Measurements from ENCODE around the gene MTHFSD. TPM values are rescaled to one million over a fixed set of nuclear protein-coding genes. Genes with fewer than 3 reads are reported as not detected.

The MTHFSD gene
- total RNA-seq, 1 donor from 2014 or later: 35.0 TPM

DNA sequence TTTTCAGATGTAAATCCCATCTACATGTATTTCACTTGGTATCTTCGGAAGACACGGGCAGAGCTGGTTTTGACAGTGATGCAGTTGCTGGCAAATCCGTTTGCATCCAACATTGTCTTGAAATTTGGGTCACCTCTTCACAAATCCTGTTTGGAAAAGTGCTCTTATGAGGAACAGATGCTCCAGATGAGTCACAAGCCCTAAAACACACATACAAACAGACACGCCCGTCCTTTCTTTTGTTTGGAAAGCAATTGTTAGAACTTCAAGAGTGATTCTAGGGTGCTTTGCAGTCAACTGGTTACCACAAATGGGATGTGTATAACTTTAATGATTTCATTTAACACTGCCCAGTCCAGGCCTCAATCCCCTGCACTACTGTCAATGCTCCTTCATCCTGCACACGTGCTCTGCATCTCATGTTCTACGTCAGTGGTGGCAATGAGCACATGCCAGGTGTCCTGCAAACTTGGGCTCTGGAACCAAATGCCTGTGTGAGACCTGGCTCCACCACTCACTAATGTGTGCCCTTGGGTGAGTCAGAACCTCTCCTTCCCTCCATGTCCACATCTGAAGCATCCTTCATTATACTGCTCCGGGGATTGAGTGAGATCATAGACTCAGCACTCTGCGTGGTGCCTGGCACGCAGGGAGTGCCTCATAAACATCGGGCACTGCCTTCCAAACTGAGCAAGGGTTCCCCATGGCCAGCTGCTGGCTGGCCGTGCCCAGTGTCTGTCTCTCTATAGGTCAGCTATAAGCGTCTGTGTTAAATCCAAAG lies 64.0 kb downstream of the MTHFSD start:
- no peak overlapping the region for H3K4me3 Mint-ChIP-seq
- H3K27me3 Mint-ChIP-seq: peaks cover 69% of the 10 kb centered on the region
- POLR2A ChIA-PET: no interaction called here
- H3K4me1 Mint-ChIP-seq: no peaks in the 10 kb centered on the region
- no peak overlapping the region for H3K27ac Mint-ChIP-seq
- H3K36me3 Mint-ChIP-seq (ENCODE audit: low read depth): no peaks in the 10 kb centered on the region
- ATAC-seq (ENCODE audit: low read depth) (no peak), DNase-seq (no peak)
- intact Hi-C loops (cut with micrococcal nuclease): no loop called here
- no peaks in the 10 kb centered on the region for H3K9me3 Mint-ChIP-seq
- TF ChIP-seq, protein P1, sequence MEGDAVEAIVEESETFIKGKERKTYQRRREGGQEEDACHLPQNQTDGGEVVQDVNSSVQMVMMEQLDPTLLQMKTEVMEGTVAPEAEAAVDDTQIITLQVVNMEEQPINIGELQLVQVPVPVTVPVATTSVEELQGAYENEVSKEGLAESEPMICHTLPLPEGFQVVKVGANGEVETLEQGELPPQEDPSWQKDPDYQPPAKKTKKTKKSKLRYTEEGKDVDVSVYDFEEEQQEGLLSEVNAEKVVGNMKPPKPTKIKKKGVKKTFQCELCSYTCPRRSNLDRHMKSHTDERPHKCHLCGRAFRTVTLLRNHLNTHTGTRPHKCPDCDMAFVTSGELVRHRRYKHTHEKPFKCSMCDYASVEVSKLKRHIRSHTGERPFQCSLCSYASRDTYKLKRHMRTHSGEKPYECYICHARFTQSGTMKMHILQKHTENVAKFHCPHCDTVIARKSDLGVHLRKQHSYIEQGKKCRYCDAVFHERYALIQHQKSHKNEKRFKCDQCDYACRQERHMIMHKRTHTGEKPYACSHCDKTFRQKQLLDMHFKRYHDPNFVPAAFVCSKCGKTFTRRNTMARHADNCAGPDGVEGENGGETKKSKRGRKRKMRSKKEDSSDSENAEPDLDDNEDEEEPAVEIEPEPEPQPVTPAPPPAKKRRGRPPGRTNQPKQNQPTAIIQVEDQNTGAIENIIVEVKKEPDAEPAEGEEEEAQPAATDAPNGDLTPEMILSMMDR (IDR thresholded peaks at IDR 0.05): no peak
- CTCF ChIA-PET: no interaction called here

DNA sequence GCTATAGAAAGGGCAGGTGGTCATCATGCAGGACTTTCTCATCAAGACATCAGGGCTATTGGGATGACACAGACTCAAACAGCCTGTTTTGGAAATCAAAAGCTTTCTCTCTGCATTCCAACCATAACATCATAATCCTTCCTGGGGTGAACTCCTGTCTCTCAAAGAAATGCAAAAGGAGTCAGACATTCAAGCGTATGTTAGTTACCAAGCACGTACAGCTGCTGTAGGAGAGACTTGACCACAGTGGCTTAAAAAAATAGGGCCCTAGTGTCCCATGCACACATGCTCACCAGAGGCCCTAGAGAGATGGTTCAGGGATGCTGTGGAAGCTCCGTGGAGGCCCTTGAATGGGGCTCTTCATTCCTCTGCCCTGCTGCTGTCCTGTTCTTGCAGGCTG lies 69.3 kb downstream of the MTHFSD start:
- intact Hi-C loops (cut with micrococcal nuclease): no loop called here
- Mint-ChIP-seq H3K4me1 (no peaks in the 10 kb centered on the region), H3K4me3 (no peak overlapping the region), H3K27ac (no peak overlapping the region), H3K36me3 (ENCODE audit: low read depth) (no peaks in the 10 kb centered on the region), H3K9me3 (peaks cover 11% of the 10 kb centered on the region), H3K27me3 (peaks cover 47% of the 10 kb centered on the region)
- POLR2A ChIA-PET: no interaction called here
- ATAC-seq (ENCODE audit: low read depth) (no peak), DNase-seq (no peak)
- TF ChIP-seq, protein P1 (IDR thresholded peaks at IDR 0.05): no peak
- CTCF ChIA-PET: no interaction called here

DNA sequence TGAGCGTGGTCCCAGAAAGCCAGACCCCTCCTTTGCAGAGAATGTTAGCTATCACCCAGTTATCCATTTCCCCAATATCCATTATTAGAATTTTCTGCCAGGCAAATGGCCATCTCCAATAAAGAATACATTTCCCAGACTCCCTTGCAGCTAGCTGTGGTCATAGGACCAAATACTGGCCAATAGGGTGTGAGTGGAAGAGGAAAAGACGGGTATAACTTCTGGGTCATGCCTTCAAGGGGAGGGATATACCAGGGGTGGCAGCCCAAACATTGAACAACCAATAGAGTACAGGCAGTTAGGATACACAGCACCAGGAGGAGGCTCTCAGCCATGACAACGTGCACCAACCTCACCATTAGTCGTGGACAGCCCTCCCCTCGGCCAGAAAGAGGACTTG lies 70.8 kb downstream of the MTHFSD start:
- H3K27me3 Mint-ChIP-seq: peaks cover 38% of the 10 kb centered on the region
- H3K27ac Mint-ChIP-seq: no peak overlapping the region
- H3K4me1 Mint-ChIP-seq: no peaks in the 10 kb centered on the region
- intact Hi-C loops (cut with micrococcal nuclease): no loop called here
- no peak for ATAC-seq (ENCODE audit: low read depth)
- no peak for DNase-seq
- CTCF ChIA-PET: no interaction called here
- no peaks in the 10 kb centered on the region for H3K36me3 Mint-ChIP-seq (ENCODE audit: low read depth)
- no peak overlapping the region for H3K4me3 Mint-ChIP-seq
- TF ChIP-seq, protein P1 (IDR thresholded peaks at IDR 0.05): no peak
- peaks cover 11% of the 10 kb centered on the region for H3K9me3 Mint-ChIP-seq
- POLR2A ChIA-PET: no interaction called here

DNA sequence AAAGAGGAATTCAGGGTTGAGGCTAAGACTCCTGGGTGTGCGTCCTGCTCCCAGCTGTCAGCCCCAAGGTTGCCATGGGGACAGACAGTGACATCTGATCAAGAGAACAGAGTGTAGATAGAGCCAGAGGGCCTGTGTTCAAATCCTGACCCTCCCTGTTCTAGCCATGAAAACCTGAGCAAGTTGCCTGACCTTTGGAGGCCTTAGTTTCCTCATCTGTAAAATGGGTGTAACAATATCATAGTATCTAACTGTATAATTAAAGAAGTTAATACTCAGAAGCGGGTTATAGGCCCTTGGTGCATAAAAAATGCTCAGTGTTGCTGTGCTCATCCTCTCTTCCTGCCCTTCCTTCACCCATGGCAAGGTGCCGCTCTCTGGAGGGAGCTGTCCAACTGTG lies 73.4 kb downstream of the MTHFSD start:
- TF ChIP-seq, protein P1 (IDR thresholded peaks at IDR 0.05): no peak
- Mint-ChIP-seq H3K27me3 (peaks cover 45% of the 10 kb centered on the region), H3K4me3 (no peak overlapping the region), H3K27ac (no peak overlapping the region), H3K9me3 (peaks cover 11% of the 10 kb centered on the region), H3K4me1 (no peaks in the 10 kb centered on the region), H3K36me3 (ENCODE audit: low read depth) (no peaks in the 10 kb centered on the region)
- CTCF ChIA-PET: no interaction called here
- intact Hi-C loops (cut with micrococcal nuclease): no loop called here
- ATAC-seq (ENCODE audit: low read depth): no peak
- no peak for DNase-seq
- POLR2A ChIA-PET: no interaction called here

DNA sequence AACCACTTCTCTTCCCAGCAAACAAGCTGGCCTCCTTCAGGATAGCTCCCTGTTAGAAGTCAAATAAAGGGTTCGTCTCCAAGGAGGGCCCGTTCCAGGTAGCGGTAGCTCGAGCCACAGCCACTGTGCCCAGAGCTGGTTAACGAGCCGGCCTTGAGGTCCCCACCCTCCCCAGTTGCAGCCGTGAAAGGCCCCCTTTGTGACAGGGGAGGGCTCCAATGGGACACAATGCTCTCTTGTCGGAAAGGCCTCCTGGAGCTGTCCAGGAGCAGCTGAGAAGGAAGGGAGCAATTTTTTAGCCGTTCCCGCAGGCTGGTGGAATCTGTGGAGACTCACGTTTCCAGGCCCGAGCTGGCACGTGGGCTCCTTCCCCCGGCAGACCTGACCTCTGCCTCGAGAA lies 74.6 kb downstream of the MTHFSD start:
- ATAC-seq (ENCODE audit: low read depth) (no peak), DNase-seq (no peak)
- H3K4me1 Mint-ChIP-seq: no peaks in the 10 kb centered on the region
- TF ChIP-seq, protein P1 (IDR thresholded peaks at IDR 0.05): no peak
- no peak overlapping the region for H3K4me3 Mint-ChIP-seq
- intact Hi-C loops (cut with micrococcal nuclease): no loop called here
- ChIA-PET POLR2A (no interaction called here), CTCF (no interaction called here)
- no peaks in the 10 kb centered on the region for H3K36me3 Mint-ChIP-seq (ENCODE audit: low read depth)
- H3K27me3 Mint-ChIP-seq: peaks cover 49% of the 10 kb centered on the region
- peaks cover 11% of the 10 kb centered on the region for H3K9me3 Mint-ChIP-seq
- no peak overlapping the region for H3K27ac Mint-ChIP-seq

Other genes starting within 250 kb of the MTHFSD start
- not detected in 2 replicates for gene FOXF1, start 44.7 kb downstream of the MTHFSD start, total RNA-seq
- not detected in 2 replicates for gene FOXC2, start 11.6 kb upstream of the MTHFSD start, total RNA-seq
- not detected in 2 replicates for gene FOXL1, start 23.3 kb upstream of the MTHFSD start, total RNA-seq

All from activated B cell treated with CpG ODN at 0.5 μM for 24 hours (primary cell).